Measurements from ENCODE around the gene PHACTR2.

The PHACTR2 gene

GRCh38 chr6:143743301-143744166 lies 65.8 kb downstream of the PHACTR2 start:
- no peak for DNase-seq

- DNase-seq = no peak
Measured at GRCh38 chr6:143744551-143745165, 66.9 kb downstream of the PHACTR2 start.

- DNase-seq = no peak
Measured at GRCh38 chr6:143745166-143746133, 67.7 kb downstream of the PHACTR2 start.

GRCh38 chr6:143746202-143747119 lies 68.7 kb downstream of the PHACTR2 start:
- no peak for DNase-seq

- no peak for DNase-seq
Measured at GRCh38 chr6:143747347-143747842, 69.6 kb downstream of the PHACTR2 start.

- DNase-seq = no peak
Measured at GRCh38 chr6:143749891-143750290, 72.1 kb downstream of the PHACTR2 start.

- no peak for DNase-seq
Measured at GRCh38 chr6:143750877-143751276, 73.1 kb downstream of the PHACTR2 start.

- DNase-seq = no peak
Measured at GRCh38 chr6:143752459-143752858, 74.7 kb downstream of the PHACTR2 start.

GRCh38 chr6:143753678-143754077 lies 75.9 kb downstream of the PHACTR2 start:
- no peak for DNase-seq

GRCh38 chr6:143754204-143754603 lies 76.4 kb downstream of the PHACTR2 start:
- no peak for DNase-seq

GRCh38 chr6:143755301-143755744 lies 77.6 kb downstream of the PHACTR2 start:
- no peak for DNase-seq

GRCh38 chr6:143757346-143757832 lies 79.6 kb downstream of the PHACTR2 start:
- no peak for DNase-seq

- no peak for DNase-seq
Measured at GRCh38 chr6:143758551-143758950, 80.8 kb downstream of the PHACTR2 start.

- DNase-seq = no peak
Measured at GRCh38 chr6:143759666-143760065, 81.9 kb downstream of the PHACTR2 start.

- DNase-seq = no peak
Measured at GRCh38 chr6:143761074-143761473, 83.3 kb downstream of the PHACTR2 start.

- DNase-seq = no peak
Measured at GRCh38 chr6:143762126-143762525, 84.4 kb downstream of the PHACTR2 start.

GRCh38 chr6:143765422-143766184 lies 87.8 kb downstream of the PHACTR2 start:
- DNase-seq = no peak

GRCh38 chr6:143766185-143766553 lies 88.4 kb downstream of the PHACTR2 start:
- DNase-seq = no peak

- DNase-seq = no peak
Measured at GRCh38 chr6:143767433-143767832, 89.7 kb downstream of the PHACTR2 start.

- DNase-seq = no peak
Measured at GRCh38 chr6:143772116-143773086, 94.6 kb downstream of the PHACTR2 start.
